GM23248 (cell line): ENCODE data around the gene RAC2.

ENCODE experiments used
- EZH2 ChIP-seq: fragments of 200-600 bp; sonication (generic); IDR thresholded peaks from 2 replicates; pipeline ENCODE4 v1.6.1; 2018; ENCODE audit warnings: antibody characterized with exemption, mild to moderate bottlenecking; ENCODE audit not compliant: insufficient read depth, poor library complexity, severe bottlenecking
- EZH2phosphoT487 ChIP-seq: fragments of 200-600 bp; sonication (generic); IDR thresholded peaks from 2 replicates; pipeline ENCODE4 v1.6.1; 2018; ENCODE audit warnings: antibody characterized with exemption, moderate library complexity, mild to moderate bottlenecking, low read depth; ENCODE audit not compliant: insufficient read depth

DNA sequence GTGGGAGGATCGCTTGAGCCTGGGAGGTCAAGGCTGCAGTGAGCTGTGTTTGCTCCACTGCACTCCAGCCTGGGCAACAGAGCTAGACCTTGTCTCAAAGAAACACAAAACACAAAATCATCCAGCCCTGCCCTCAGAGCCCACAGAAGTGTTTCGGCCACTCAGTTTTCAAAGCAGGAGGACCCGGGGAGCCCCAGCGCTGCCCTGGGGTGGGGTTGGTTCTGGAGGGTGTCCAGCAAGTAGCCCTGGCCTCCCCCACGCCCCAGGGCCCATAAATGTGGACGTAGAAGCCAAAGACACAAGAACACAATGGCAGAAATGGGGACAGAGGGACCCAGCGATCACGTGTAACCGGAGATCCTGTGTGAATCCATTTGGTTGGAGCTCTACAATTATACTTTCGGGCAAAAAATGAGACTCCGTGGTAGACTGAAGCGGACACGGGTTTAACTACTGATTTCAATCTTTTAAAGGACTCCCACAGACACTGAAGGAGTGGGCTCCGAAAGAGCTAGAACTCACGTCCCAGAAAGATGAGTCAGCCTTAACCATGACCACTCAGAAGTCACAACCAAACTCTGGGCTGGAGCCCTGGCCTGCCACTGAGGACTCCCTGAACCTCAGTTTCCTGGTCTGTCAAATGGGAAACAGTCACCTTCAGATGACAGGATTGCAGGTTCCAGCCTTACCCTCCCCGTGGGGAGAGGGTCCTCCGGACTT is 29.2 kb upstream of the RAC2 start:
- TF ChIP-seq EZH2phosphoT487 (no peak), EZH2 (no peak)
